SK-N-SH treated with all-trans-retinoic acid at 6 μM for 48 hours (cell line): Measurements from ENCODE around the gene PXDC1.

Experiments
- ATAC-seq: fragments of 200-7000 bp; cut with Tn5 transposase; 3 replicates; pipeline ENCODE4 v1.9.1; 2020; ENCODE audit warnings: mild to moderate bottlenecking, moderate library complexity
- ARNTL ChIP-seq: fragments of 450-650 bp; formaldehyde crosslinking; IDR thresholded peaks from 2 replicates; pipeline ENCODE4 v1.5.0; 2020; ENCODE audit warnings: low read depth, mild to moderate bottlenecking, moderate library complexity, borderline replicate concordance
- BACH2 ChIP-seq: fragments of 250-450 bp; sonication (Bioruptor Pico); IDR thresholded peaks from 2 replicates; pipeline ENCODE4 v1.9.0; 2021; ENCODE audit warnings: mild to moderate bottlenecking, borderline replicate concordance
- CREB5 ChIP-seq: fragments of 250-450 bp; sonication (Bioruptor Pico); IDR thresholded peaks from 2 replicates; pipeline ENCODE4 v1.5.1; 2020; ENCODE audit warnings: low read depth, mild to moderate bottlenecking, moderate library complexity
- CSDC2 ChIP-seq: fragments of 250-450 bp; sonication (Bioruptor Pico); IDR thresholded peaks from 2 replicates; pipeline ENCODE4 v1.5.0; 2020; ENCODE audit warnings: mild to moderate bottlenecking, moderate library complexity
- CSRNP3 ChIP-seq: fragments of 250-450 bp; sonication (Bioruptor Pico); IDR thresholded peaks from 2 replicates; pipeline ENCODE4 v1.5.1; 2021; ENCODE audit warnings: mild to moderate bottlenecking, moderate library complexity
- ESRRG ChIP-seq: fragments of 250-450 bp; sonication (Bioruptor Pico); IDR thresholded peaks from 2 replicates; pipeline ENCODE4 v1.6.1; 2021; ENCODE audit warnings: mild to moderate bottlenecking
- GLIS3 ChIP-seq: fragments of 250-450 bp; sonication (Bioruptor Pico); IDR thresholded peaks from 2 replicates; pipeline ENCODE4 v1.5.0; 2020; ENCODE audit warnings: mild to moderate bottlenecking, moderate library complexity
- OSR1 ChIP-seq: fragments of 250-450 bp; sonication (Bioruptor Pico); IDR thresholded peaks from 2 replicates; pipeline ENCODE4 v1.8.0; 2022; ENCODE audit warnings: moderate library complexity, mild to moderate bottlenecking, inconsistent platforms
- PPARA ChIP-seq: fragments of 250-450 bp; sonication (Bioruptor Pico); IDR thresholded peaks from 2 replicates; pipeline ENCODE4 v1.5.0; 2020; ENCODE audit warnings: mild to moderate bottlenecking, borderline replicate concordance
- SNAI2 ChIP-seq: fragments of 250-450 bp; sonication (Bioruptor Pico); IDR thresholded peaks from 2 replicates; pipeline ENCODE4 v1.5.0; 2020; ENCODE audit warnings: mild to moderate bottlenecking, moderate library complexity
- TCF4 ChIP-seq: fragments of 250-450 bp; sonication (Bioruptor Pico); IDR thresholded peaks from 2 replicates; pipeline ENCODE4 v1.8.0; 2021; ENCODE audit warnings: mild to moderate bottlenecking, moderate library complexity, borderline replicate concordance
- TOX ChIP-seq: fragments of 250-450 bp; sonication (Bioruptor Pico); IDR thresholded peaks from 2 replicates; pipeline ENCODE4 v1.8.0; 2021; ENCODE audit warnings: mild to moderate bottlenecking, moderate library complexity, borderline replicate concordance
- ZC3H10 ChIP-seq: fragments of 250-450 bp; sonication (Bioruptor Pico); IDR thresholded peaks from 2 replicates; pipeline ENCODE4 v1.5.1; 2021; ENCODE audit warnings: mild to moderate bottlenecking, moderate library complexity
- ZFP3 ChIP-seq: fragments of 250-450 bp; sonication (Bioruptor Pico); IDR thresholded peaks from 2 replicates; pipeline ENCODE4 v1.5.0; 2020; ENCODE audit warnings: mild to moderate bottlenecking, moderate library complexity
- ZFP30 ChIP-seq: fragments of 450-650 bp; formaldehyde crosslinking; IDR thresholded peaks from 2 replicates; pipeline ENCODE4 v1.5.0; 2022; ENCODE audit warnings: mild to moderate bottlenecking, moderate library complexity
- ZNF565 ChIP-seq: fragments of 450-650 bp; formaldehyde crosslinking; conservative IDR thresholded peaks from 2 replicates; pipeline ENCODE4 v1.5.0; 2020; ENCODE audit warnings: low read depth, mild to moderate bottlenecking, moderate library complexity
- ZNF70 ChIP-seq: fragments of 450-650 bp; formaldehyde crosslinking; IDR thresholded peaks from 2 replicates; pipeline ENCODE4 v1.5.0; 2020; ENCODE audit warnings: mild to moderate bottlenecking, moderate library complexity
- ZNF8 ChIP-seq: fragments of 450-650 bp; formaldehyde crosslinking; IDR thresholded peaks from 2 replicates; pipeline ENCODE4 v1.5.0; 2020; ENCODE audit warnings: mild to moderate bottlenecking, moderate library complexity
- TF ChIP-seq, protein P1 (sequence below): fragments of 250-450 bp; sonication (Bioruptor Pico); IDR thresholded peaks from 2 replicates; pipeline ENCODE4 v1.8.0; 2020; ENCODE audit warnings: mild to moderate bottlenecking, moderate library complexity, borderline replicate concordance
- TF ChIP-seq, protein P2 (sequence below): fragments of 250-450 bp; sonication (Bioruptor Pico); IDR thresholded peaks from 2 replicates; pipeline ENCODE4 v1.5.0; 2020; ENCODE audit warnings: mild to moderate bottlenecking, moderate library complexity

PXDC1 gene

GRCh38 chr6:3726421-3726820 lies 25.1 kb downstream of the PXDC1 start:
- TF ChIP-seq CSRNP3 (no peak), CREB5 (CRISPR knock-in tag) (no peak), SNAI2 (no peak), TCF4 (no peak), OSR1 (CRISPR knock-in tag) (no peak), ESRRG (CRISPR knock-in tag) (no peak), ZNF8 (CRISPR knock-in tag) (no peak), ZFP30 (CRISPR knock-in tag) (no peak), TOX (CRISPR knock-in tag) (no peak), ARNTL (CRISPR knock-in tag) (no peak), PPARA (CRISPR knock-in tag) (no peak), CSDC2 (CRISPR knock-in tag) (no peak), BACH2 (CRISPR knock-in tag) (no peak), ZNF565 (CRISPR knock-in tag) (no peak)
- TF ChIP-seq, protein P1, sequence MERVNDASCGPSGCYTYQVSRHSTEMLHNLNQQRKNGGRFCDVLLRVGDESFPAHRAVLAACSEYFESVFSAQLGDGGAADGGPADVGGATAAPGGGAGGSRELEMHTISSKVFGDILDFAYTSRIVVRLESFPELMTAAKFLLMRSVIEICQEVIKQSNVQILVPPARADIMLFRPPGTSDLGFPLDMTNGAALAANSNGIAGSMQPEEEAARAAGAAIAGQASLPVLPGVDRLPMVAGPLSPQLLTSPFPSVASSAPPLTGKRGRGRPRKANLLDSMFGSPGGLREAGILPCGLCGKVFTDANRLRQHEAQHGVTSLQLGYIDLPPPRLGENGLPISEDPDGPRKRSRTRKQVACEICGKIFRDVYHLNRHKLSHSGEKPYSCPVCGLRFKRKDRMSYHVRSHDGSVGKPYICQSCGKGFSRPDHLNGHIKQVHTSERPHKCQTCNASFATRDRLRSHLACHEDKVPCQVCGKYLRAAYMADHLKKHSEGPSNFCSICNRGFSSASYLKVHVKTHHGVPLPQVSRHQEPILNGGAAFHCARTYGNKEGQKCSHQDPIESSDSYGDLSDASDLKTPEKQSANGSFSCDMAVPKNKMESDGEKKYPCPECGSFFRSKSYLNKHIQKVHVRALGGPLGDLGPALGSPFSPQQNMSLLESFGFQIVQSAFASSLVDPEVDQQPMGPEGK (CRISPR knock-in tag): no peak
- TF ChIP-seq, protein P2, sequence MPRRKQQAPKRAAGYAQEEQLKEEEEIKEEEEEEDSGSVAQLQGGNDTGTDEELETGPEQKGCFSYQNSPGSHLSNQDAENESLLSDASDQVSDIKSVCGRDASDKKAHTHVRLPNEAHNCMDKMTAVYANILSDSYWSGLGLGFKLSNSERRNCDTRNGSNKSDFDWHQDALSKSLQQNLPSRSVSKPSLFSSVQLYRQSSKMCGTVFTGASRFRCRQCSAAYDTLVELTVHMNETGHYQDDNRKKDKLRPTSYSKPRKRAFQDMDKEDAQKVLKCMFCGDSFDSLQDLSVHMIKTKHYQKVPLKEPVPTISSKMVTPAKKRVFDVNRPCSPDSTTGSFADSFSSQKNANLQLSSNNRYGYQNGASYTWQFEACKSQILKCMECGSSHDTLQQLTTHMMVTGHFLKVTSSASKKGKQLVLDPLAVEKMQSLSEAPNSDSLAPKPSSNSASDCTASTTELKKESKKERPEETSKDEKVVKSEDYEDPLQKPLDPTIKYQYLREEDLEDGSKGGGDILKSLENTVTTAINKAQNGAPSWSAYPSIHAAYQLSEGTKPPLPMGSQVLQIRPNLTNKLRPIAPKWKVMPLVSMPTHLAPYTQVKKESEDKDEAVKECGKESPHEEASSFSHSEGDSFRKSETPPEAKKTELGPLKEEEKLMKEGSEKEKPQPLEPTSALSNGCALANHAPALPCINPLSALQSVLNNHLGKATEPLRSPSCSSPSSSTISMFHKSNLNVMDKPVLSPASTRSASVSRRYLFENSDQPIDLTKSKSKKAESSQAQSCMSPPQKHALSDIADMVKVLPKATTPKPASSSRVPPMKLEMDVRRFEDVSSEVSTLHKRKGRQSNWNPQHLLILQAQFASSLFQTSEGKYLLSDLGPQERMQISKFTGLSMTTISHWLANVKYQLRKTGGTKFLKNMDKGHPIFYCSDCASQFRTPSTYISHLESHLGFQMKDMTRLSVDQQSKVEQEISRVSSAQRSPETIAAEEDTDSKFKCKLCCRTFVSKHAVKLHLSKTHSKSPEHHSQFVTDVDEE (CRISPR knock-in tag): no peak
- ATAC-seq: no peak; the same call in 2 of the 3 replicates

- TF ChIP-seq ZFP3 (CRISPR knock-in tag) (no peak), CSDC2 (CRISPR knock-in tag) (no peak), ZC3H10 (CRISPR knock-in tag) (no peak), PPARA (CRISPR knock-in tag) (no peak), ZNF70 (no peak), ZNF565 (CRISPR knock-in tag) (no peak), ESRRG (CRISPR knock-in tag) (no peak), GLIS3 (CRISPR knock-in tag) (no peak), OSR1 (CRISPR knock-in tag) (no peak), TOX (CRISPR knock-in tag) (no peak), CSRNP3 (no peak), CREB5 (CRISPR knock-in tag) (no peak), ZFP30 (CRISPR knock-in tag) (no peak)
- TF ChIP-seq, protein P2 (CRISPR knock-in tag): no peak
- no peak; the same call in 2 of the 3 replicates for ATAC-seq
Measured at GRCh38 chr6:3725145-3726047, 26.1 kb downstream of the PXDC1 start.
